ENCODE measurements around the gene MSL3B.
"Not testable (repeated sequence)": the region's sequence is repeated elsewhere in the genome, so short reads cannot be mapped to it uniquely, and the experiment has no call there.

MSL3B gene

DNA sequence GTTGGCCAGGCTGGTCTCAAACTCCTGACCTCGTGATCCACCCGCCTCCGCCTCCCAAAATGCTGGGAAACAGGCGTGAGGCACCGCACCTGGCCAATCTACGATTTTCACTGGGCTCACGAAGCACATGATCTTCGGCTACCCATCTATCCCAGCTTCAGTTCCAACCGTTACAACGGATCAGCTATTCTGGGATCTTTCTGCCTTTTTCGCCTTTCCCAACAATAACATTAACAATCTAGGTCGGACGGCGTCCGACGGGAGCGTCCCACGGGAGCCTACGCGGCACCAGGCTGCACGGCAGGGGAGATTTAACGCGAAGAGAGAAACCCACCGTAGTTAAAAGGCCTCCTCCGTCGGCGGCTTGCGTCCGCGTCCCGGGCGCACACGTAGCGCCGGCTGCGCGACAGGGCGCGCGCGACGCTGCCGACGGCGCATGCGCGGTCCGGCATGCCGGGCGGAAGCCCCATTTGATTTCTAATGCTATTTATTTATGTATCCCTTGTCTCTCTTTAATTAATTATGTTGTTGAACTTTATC is at the start of gene MSL3B:
MSL3B (minus strand) TSS at position 394 of the 540 bp plus-strand sequence.
- DNase-seq, result peak; percentile 50 to 61

DNA sequence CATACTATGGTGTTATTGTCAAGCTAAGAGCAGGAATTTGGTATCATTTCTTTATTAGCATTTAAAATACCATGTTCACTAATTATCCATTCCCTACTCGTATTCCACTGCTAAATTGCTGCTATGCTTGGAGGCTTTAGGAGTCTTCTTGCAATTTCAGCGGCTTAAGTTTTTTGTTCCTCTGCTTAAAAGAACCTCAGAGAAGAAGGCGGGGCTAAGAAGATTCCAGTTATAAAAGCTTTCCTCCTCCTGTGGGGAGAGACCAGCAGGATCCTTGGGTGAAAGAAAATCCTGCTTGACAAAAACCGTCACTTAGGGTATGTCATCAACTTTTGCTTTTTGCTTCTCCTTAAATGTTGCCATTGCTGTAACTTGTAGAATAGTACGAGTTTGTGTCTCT is 48.9 kb upstream of the MSL3B start, which contains the start of gene TRPM8:
TRPM8 (plus strand) TSS at position 258 of the 400 bp plus-strand sequence. CDS start 9,165 bp downstream, outside the sequence.
- no peak for DNase-seq

DNA sequence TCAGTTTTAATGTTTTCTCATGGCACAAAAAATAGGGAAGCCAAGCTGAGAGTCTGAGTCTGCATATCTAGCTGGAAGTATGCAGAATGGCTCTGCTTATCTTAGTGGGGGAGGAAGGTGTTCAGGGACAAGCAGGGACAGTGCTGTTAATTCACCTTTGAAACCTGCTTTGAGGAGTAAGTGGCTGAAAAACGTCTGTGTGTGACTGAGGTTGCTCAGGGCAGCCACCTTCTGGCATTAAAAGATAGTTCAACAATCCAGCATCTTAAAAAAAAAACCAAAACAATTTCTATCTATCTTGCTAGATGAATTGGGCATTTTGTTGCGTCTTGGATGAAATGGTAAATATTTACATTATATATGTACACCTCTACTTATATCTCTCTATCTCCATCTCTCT is 46.9 kb upstream of the MSL3B start:
- DNase-seq, result no peak

DNA sequence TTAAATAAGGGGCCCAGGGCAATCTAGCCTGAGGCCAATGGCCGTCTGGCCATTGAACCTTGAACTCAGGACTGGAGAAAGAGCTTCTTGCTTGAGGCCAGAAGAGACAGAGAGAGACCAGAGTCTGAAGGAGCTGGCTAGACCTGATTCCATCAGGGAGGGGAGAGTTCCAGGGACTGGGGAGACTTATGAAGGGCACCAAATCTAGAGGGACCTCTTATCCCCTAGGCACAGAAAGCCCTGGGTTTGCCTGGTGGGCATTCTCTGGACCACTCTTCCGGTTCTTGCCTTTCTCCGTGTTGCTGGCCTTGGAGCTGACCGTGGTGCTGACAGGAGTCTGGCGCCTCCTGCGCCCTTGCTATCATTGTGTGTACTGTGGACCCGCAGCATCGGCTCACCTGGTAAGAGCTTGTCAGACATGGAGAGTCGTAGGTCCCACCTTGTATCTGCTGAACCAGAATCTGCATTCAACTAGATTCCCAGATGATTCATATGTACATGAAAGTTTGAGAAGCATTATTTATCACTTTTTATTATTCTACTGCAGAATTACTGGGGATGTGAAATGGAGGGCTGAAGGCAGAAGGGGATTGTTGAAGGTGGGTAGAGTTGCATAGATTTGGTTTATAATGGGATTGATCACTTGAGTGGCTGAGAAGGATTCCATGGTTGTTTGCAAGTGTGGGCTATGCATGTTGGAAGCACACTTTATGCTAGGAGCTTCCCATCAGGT is 44.7 kb upstream of the MSL3B start:
- no peak for DNase-seq

DNA sequence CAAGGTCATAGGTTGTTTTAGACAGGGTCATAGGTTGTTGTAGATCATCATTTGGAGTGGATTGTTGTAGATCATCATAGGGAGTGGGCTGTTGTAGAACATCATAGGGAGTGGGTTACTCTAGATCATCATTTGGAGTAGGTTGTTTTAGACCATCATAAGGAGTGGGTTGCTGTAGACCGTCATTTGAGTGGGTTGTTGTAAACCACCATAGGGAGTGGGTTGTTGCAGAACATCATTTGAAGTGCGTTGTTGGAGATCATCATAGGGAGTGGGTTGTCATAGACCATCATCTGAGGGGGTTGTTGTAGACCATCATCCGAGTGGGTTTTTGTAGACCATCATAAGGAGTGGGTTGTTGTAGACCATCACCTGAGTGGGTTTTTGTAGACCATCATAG is 39.4 kb upstream of the MSL3B start:
- DNase-seq, result no peak

DNA sequence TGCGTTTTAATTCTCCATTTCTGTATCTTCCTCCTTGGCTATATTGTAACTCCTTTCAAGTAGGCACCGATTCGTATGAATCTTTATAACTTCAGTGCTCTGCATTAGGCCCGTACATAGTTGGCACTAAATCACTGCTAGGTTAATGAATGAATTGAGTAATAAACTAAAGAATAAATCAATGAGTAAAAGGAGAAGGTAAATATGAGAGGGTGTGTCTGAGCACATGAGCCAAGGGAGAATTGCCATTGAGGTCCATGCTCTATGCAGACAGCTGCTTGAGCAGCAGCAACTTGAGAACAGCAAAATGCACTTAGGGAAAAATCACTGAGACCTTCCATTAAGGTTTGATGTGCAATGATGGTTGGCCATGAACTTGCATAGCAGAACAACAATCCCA is 37.8 kb upstream of the MSL3B start:
- no peak for DNase-seq

DNA sequence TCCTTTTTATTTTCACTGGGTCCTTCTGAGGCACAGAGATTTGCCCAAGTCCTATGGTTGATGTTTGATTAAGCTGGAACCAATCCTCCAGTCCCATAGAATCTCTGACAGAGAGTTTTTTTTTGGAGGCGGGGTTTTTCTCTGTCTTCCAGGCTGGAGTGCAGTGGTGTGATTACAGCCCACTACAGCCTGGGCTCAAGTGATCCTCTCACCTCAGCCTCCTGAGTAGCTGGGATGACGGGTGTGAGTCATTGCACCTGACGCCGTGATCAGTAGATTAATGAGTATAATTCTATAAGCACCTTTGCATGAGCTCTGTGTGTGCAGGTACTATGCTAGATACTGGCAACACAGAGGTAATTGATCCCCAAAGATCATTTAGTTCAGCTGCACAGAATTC is 33.7 kb upstream of the MSL3B start:
- DNase-seq, result no peak

DNA sequence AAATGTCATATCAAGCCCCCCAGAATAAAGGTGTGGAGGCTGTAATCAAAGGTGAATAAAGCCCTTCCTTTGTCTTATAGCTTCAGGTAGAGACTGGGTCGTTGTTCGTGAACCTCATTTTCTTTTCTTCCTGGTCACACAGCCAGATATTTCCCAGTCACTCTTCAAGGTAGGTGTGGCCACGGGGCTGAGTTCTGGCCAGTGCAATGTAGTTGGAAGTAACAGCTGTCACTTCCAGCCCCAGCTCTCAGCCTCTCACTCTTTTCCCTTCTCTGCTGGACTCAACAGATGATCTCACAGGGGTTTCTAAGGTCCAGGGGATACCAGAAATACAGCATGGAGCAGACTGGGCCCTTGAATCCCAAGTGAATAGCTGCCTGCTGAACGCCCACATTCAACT is 33.2 kb upstream of the MSL3B start:
- DNase-seq, result no peak

DNA sequence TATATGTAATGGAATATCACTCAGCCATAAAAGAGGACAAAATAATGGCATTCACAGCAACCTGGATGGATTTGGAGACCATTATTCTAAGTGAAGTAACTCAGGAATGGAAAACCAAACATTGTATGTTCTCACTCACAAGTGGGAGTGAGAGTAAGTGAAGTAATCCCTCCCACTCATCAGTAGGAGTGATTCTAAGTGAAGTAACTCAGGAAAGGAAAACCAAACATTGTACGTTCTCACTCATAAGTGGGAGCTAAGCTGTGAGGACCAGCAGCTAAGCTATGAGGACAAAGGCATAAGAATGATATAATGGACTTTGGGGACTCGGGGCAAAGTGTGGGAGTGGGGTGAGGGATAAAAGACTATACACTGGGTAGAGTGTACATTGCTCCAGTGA is 28.1 kb upstream of the MSL3B start:
- DNase-seq, result not testable (repeated sequence)

DNA sequence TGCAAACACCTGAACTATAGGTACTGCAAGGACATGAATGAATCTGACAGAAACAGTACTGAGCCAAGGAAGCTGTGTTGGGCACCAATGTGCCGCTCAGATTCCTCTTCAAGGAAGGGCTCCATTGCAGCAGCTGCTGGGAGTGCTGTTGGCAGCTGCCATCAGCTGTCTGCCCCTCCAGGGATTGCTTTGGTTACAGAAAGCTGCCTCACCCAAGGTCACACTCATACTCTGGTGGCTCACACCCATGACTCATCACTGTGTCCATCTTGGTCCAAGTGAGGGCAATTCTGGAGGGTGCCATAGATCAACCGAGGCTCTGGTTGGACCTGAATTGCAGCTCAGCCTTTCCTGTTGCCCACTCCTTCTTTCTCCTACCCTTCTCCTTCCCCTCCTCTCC is 24.6 kb upstream of the MSL3B start:
- no peak for DNase-seq

DNA sequence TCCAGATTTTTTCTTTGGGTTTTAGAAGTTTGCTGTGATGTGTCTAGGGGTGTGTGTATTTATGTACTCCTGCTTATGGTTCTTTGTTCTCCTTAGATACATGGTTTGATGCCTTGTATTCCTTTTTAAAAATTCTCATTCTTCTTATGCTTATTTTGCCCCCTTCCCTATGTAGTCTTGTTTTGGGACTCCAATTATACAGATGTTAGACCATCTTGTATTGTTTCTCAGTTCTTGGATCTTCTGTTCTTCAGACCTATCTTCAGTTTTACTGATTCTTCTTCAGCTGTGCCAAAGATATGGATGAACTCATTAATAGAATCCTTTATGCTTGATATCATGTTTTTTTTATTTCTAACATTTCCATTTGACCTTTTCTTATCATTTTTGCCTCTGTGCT is 14.2 kb upstream of the MSL3B start:
- DNase-seq, result no peak

DNA sequence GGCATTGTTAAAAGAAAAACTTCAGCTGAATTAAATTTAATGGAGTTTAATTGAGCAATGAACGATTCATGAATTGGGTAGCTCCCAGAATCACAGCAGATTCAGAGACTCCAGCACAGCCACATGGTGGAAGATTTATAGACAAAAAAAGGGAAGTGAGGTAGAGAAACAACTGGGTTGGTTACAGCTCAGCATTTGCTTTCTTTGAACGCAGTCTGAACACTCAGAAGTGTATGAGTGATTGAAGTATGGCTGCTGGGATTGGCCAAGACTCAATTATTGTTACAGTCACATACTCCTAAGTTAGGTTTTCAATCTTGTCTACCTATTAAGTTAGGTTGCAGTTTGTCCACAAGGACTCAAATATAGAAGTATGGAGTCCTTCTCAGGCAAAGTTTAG is 3.9 kb upstream of the MSL3B start:
- not testable (repeated sequence) for DNase-seq

DNA sequence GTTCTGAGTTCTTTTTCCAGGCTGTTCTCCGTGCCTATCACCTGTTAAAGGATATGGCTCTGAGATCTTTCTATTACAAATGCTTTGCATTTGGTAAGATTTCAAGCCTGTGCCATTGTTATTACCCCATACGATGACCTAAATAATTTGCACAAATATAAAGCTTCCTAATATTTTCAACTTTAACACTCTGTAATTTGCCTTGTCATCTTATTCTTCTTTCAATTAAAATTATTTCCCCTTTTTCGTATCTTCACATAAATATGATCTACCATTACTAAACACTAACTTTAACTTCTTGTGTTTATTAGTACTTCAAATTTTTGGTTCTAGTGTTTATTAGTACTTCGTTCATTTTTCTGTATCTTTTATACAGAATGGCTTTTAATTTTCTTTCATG is 3.2 kb upstream of the MSL3B start:
- DNase-seq, result no peak

DNA sequence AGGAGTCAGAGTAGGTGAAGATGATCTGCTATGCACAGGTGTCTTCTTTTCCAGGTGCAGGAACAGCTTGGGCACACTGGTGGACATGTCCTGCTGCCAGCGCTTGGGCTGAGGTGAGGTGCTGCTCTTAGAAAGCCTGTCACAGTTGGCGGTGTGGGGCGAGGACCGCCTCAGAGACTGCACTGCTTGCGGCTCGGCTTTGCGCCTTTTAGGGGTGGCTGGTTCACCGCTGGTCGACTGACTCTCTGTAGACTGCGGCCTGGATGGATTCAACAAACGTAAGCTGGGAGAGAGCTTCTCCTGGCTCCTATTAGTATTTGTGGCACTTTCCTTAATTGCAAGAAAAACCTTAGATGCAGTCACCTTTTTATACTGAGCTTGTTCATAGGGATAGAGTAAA is 1.7 kb downstream of the MSL3B start:
- no peak for DNase-seq

DNA sequence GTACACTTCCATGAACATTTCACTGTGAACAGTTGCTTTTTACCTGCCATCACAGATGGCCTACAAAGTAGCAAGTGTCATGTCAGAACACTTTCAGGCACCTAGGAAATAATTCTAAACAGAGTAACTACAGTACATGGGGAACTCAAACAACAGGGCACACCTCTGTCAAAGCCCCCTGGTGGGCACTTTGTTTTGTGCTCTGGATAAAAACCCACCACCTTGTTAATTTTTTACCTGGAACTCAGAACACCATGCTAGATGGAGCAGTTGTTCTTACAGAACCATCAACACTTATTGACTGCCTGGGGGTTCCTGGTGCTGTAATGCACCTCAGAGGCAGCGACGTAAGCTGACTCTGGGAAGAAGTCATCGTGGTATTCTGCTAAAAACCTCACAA is 2.3 kb downstream of the MSL3B start:
- DNase-seq, result no peak

DNA sequence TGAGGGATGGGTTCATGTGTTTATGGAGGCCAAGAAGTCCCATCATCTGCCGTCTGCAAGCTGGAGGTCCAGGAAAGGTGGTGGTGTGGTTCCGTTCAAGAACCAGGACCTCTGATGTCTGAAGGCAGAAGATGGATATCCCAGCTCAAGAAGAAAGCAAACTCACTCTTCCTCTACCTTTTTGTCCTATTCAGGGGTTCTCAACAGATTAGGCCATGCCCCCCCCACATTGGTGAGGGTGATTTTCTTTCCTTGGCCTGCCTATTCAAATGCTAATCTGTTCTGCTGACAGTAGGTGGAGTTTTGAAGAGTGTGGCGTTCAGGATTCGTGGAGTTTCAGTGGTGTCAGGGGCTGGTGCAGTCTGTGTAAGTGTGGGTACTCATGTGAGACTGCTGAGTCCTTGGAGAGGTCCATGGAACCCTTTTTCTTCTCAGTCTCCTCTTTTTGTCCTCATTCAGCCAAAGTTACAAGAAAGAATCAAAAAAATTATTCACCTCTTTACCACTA is 5.9 kb downstream of the MSL3B start:
- DNase-seq, result no peak

DNA sequence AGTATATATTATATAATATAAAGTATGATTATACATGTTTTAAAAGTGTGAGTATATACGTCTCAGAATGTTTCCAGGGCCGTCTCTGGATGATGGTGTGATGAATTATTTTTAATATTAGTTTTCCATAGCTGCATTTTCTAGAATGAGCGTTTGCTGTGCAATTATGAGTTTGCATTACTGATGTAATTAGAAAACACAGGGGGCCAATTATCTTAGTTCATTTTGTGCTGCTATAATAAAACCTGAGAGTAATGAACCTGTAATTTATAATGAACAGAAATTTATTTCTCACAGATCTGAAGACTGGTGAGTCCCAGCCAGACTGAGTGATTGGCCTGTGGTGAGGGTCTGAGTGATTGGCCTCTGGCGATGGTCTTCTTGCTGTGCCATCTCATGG is 9.9 kb downstream of the MSL3B start:
- no peak for DNase-seq

DNA sequence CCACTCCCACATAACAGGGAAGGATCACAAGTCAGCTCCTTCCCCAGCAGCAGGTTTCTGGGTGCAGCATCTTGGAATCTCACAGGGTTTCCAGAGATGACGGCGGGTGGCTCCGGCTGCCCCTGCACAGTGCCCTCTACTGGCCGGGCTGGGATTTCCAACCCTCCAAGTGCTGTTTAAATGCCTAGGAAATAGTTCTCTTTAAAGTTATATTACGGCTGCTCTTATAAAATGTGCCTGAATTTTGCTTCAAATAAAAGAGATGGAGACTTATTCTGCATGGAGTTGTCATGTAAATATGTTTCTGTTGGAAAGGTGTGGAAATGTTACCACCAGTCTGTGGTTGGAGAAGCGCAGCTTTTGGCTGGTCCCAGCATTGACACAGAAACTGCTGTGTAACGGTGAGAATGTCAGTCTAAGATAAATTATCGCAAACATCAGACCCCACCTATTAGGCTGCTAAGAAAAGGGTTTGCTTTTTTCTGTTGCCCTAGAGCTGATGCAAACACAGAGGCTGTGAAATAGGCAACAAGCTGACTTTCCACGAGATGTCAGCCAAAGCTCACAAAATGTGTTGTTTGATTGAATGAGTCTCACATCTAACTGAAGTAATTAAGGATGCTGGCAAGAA is 10.6 kb downstream of the MSL3B start:
- peak; percentile 26 to 51 for DNase-seq

DNA sequence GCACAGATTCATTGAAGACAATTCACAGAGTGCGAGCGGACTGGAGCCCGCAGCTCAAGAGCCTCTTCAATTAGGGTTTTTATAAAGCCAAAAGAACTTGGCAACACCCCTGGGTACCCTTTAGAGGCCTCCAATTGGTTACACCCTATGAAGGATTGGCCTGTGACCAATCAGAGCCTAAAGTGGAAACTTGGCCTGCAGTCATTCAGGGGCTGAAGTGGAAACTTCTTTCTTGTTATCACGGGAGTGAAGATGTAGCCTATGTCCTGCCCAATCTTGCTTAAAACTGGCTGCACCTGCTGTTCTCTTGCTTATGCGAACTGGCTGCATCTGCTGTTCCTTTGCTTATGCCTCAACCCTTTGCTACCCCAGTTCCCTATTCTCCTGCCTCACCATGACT is 12.0 kb downstream of the MSL3B start:
- DNase-seq, result no peak

DNA sequence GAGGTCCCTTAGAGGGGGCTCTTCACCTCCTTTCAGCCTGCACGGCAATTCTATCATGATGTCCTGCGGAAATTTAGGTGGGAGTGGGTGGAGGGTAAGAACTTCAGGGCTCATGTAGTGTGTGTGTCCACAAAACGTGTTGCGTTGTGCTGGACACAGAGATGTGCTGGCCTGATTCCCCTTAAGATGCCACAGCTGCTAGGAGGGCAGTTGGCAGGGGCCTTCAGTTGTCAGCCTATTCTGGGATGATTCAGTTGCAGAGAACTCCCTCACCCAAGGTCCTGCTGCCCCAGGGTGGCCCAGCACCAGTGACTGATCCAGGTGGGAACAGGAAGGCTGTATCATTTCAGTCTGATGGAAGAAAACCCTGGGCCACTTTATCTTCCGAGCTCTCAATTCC is 12.8 kb downstream of the MSL3B start:
- no peak for DNase-seq

DNA sequence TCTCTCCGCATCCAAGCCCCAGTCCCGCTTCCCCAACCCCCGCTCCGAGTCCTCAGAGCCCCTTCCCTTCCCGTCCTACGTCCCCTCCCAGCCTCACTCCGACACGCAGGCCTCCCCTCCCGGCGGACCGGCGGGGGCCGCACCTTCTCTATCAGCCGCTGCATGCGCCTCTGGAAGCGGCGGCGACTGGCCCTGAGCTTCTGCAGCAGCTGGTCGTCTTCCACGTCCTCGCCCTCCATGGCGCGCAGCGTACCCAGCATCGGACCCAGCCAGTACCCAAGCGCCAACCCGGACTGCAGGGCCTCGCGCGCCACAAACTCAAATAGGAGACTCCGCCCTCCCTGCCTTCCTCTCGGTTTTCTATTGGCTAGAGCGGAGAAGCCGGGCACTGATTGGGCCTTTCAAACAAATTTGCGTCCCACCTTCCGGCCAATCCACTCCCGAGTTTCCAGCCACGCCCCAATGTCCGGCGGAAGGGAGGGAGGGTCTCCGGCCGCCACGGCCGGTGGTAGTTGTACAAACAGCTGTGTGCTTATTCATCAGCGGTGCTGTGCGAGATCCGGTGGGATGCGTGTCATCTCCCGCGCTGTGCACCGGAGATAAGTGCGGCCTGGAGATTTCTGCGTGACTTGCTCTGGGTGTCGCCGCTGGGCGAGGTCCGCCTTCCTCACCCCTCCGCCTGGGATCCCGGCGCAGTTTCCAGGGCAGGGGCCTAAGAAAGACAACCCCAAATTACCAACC is 13.8 kb downstream of the MSL3B start, which contains the start of gene HJURP:
HJURP (minus strand) TSS at position 295 of the 741 bp plus-strand sequence; CDS start at position 260, 35 bp downstream.
- DNase-seq, result peak; percentile 79 to 80

DNA sequence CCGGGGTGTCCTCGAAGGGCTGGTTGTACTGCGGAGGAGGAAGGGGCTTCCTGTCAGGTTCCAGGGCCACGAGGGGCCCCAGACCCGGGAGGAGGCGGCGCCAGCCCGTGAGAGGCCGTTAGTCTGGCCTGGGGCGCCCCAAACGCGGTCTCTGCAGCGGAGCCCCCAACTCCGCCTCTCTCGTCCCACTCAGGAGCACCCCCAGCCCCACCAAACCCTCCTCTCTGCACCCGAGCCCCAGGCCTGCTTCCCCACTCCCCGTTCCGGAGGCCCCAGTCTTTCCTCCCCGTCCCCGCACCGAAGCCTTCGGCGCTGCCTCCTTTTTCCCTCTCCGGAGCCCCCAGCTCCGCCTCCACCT is 14.3 kb downstream of the MSL3B start:
- no peak for DNase-seq

DNA sequence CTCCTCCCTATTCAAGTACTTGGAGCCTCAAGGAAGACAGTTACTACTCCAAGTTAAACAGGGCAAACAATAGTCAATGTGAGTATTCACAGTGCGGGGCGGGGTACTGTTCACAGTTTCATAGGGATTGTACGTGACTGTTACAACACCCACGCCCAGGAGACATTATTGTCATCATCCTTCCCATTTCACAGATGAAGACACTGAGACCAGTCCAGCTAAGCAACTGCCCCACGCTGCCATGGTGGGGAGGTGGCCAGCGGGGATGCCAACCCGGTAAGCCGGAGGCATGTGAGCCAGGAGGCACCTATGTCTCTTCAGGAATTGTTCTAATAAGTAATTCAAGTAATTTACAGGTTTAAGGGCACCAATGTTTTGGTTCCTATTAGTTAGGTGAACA is 14.8 kb downstream of the MSL3B start:
- no peak for DNase-seq

Data from stimulated activated CD4-positive, alpha-beta T cell treated with anti-CD3 and anti-CD28 coated beads, Interleukin-4, amount 100 ng/mL, for 4 hours (primary cell).